GM21367 (cell line): ENCODE results near the gene RFX2.
"Not testable (repeated sequence)": the region's sequence is repeated elsewhere in the genome, so short reads cannot be mapped to it uniquely, and the experiment has no call there.

Experiments used
- ATAC-seq: cut with Tn5 transposase; IDR thresholded peaks from one replicate; pipeline ENCODE4 v1.9.1; 2021; ENCODE audit not compliant: unreplicated experiment

RFX2 gene

GRCh38 chr19:6017576-6017975 is 92.7 kb downstream of the RFX2 start:
- no peak for ATAC-seq

GRCh38 chr19:6015841-6016545 is 94.3 kb downstream of the RFX2 start:
- no peak for ATAC-seq

- ATAC-seq, result no peak
These were observed 95.7 kb downstream of the RFX2 start for GRCh38 chr19:6014551-6015135.

- no peak for ATAC-seq
These were observed 97.7 kb downstream of the RFX2 start for GRCh38 chr19:6012426-6013170.

DNA sequence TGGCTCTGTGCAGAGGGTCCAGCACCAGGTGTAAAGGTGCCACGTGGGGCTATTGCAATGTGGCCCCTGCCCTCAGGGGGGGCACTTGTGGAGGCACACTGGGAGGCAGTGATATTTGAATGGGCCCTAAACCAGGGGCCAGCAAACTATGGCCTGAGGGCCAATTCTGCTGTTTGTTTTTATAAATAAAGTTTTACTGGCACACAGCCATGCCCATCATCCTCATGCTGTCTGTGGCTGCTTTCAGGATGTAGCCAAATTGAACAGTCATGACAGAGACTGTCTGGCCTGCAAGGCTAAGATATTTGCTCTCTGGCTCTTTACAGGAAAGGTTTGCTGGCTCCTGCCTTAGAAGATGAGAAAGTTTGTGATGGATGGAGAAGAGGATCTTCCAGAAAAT is 98.5 kb downstream of the RFX2 start:
- ATAC-seq, result no peak

- no peak for ATAC-seq
These were observed 99.1 kb downstream of the RFX2 start for GRCh38 chr19:6011206-6011605.

DNA sequence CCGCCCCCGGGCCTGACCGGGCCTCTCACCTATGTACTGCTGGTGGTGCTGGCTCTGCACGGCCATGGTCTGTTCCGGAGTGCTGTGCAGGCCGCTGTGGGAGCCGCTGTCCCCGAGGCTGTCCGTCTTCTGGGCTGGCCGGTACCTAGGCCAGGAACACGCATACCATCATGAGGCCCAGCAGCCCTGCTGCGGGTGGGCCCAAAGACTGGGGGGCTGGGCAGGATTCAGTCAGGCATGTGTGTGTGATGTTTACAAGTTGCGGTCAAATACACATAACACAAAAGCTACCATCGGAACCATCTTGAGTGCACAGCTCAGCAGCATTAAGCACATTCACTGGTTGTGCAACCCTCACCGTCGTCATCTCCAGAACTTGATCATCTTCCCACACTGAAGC is 100.2 kb downstream of the RFX2 start:
- no peak for ATAC-seq

GRCh38 chr19:6007866-6008265 is 102.4 kb downstream of the RFX2 start:
- no peak for ATAC-seq

DNA sequence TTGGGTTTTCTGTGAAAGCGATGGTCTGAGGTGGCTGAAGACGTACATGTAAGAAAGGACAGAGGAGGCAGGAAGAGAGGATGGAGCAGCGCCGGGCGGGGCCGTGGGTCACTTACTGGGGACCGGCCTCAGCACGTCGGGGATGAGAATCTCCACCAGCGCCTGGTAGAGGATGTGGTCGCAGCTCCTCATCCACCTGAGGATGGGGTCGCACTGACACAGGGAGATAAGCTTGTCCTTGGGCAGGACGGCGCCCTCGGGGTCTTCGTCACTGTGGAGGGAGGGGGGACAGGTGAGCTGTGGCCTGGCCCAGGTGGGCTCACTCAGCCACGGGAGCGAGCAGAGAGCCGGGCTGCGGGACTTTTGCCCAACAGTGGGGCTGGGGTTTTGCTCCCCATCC is 103.4 kb downstream of the RFX2 start:
- no peak for ATAC-seq

DNA sequence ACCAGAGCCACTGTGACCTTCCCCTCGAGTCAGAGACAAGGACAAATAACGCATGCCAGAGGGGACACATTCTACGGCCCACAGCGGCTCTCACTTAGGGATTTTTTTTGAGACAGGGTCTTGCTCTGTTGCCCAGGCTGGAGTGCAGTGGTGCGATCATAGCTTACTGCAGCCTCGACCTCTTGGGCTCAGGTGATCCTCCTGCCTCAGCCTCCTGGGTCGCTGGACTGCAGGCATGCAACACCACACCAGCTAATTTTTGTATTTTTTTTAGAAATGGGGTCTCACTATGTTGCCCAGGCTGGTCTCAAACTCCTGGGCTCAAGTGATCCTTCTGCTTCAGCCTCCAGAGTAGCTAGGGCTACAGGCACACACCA is 104.2 kb downstream of the RFX2 start:
- ATAC-seq, result not testable (repeated sequence)

DNA sequence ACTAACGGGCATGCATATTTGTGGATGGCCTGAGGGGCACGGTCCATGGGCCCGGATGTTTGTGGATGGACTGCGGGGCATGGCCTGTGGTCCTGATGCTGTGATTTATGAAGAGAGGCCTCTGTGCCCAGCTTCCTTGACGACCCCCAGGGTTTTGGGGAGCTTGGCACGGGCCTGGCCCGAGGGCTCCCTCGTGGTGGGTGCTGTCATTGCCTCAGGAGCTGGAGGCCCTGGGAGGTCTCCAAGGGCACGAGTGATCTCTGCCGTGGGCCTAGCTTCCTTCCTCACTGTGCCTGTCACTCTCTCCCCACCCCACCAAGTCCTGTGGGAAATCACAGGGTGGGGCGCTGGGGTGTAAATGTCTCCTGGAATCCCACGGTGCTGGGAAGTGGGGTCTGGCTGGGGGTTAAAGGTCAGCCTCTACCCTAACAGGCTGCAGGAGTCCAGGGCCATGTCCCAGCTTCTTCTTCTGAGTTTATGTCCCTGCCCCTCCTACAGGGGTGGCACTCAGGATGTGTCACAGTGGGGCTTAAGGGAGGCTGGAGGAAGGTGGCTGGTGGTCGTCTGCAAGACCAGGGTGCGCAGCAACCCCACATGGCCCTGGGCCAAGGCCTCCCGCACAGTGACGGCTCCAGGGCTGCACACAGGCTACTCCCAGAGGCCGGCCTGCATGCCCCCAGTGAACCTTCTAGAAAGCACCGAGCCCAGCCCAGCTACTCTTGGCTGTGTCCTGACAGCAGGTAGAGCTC is 104.8 kb downstream of the RFX2 start:
- no peak for ATAC-seq

GRCh38 chr19:6003976-6004375 is 106.3 kb downstream of the RFX2 start:
- no peak for ATAC-seq

DNA sequence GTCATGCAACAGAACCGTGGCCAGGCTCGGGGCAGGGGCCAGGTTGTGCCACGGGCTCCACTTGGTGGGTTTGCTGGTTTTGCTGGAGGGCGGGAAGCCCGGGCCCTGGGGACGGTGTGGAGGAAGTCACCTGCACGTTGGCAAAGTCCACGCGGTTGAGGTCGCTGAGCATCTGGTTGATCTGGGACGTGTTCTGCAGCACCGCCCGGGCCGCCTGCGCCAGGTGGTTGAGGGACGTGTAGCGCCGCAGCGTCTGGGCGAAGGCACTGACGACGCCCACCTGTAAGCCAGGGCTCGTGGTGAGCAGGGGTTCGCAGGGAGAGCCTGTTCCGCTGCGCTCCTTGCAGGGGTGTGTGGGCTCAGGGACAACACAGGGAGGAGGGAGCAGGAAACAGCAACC is 107.7 kb downstream of the RFX2 start:
- no peak for ATAC-seq

DNA sequence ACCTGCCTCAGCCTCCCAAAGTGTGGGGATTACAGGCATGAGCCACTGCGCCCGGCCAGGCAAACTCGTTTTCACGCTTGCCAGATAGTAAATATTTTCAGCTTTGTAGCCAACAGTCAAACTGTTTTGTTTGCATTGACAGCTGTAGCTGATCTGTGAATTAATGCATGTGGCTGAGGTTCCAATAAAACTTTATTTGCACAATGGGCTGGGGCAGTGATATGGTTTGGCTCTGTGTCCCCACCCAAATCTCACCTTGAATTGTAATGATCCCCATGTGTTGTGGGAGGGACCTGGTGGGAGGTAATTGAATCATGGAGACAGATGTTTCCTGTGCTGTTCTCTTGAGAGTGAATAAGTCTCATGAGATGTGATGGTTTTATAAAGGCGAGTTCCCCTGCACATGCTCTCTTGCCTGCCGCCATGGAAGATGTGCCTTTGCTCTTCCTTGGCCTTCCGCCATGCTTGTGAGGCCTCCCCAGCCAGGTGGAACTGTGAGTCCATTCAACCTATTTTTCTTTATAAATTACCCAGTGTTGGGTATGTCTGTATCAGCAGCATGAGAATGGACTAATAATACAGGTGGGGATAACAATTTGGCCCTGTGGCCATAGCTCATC is 110.0 kb downstream of the RFX2 start:
- no peak for ATAC-seq

GRCh38 chr19:5999693-6000092 is 110.6 kb downstream of the RFX2 start:
- no peak for ATAC-seq

DNA sequence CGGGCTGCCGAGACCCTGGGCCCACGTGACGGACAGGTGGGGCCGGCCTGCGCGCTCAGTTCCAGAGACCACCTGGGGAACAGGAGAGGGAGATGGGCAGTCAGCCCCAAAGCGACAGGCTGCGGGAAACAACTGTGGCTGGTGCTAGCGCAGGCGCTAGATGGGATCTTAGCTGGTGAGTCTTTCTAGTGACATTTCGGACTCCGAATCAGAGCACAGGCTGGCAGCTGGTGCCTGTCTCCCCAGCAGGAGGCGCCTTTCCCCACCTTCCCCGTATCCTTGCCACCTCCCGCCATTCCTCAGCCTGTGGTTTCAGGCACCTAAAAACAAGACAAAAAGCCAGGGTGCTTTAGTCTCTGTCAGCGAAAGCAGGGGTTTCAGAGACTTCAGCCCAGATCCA is 112.9 kb downstream of the RFX2 start:
- ATAC-seq, result no peak

GRCh38 chr19:5996623-5997320 is 113.5 kb downstream of the RFX2 start:
- no peak for ATAC-seq

- ATAC-seq, result no peak
These were observed 114.2 kb downstream of the RFX2 start for GRCh38 chr19:5996102-5996501.

DNA sequence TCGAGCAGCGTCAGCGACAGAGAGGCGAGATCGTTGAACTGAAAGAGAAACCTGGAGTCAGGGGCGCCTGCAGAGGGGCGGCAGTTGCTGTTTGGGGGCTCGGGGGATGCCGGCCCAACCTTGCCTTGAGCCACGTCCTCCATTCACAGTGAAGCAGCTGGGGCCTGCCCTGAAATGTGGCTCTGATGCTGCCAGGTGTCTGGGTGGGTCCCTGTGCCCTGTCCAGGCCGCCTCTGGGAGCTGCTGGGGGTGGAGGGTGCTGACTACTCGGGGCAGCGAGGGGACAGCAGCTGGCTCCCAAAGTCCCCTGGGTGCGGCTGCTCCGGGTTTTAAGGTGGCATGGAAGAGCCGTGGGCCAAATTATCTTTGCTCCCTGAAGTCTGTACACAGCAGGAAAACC is 114.7 kb downstream of the RFX2 start:
- no peak for ATAC-seq

GRCh38 chr19:5994405-5995165 is 115.7 kb downstream of the RFX2 start:
- no peak for ATAC-seq
